HepG2 (cell line): ENCODE measurements around the gene TBC1D20. TPM values are rescaled to one million over a fixed set of nuclear protein-coding genes. Genes with fewer than 3 reads are reported as not detected.

ENCODE experiments used
- BCLAF1 ChIP-seq: fragments of 450-650 bp; IDR thresholded peaks from 2 replicates; pipeline ENCODE4 v1.6.1; 2017; ENCODE audit warnings: mild to moderate bottlenecking
- CCAR2 ChIP-seq: fragments of 200-400 bp; formaldehyde crosslinking; optimal IDR thresholded peaks from 2 replicates; pipeline ENCODE3; 2018; ENCODE audit warnings: low read depth, mild to moderate bottlenecking, low read length, moderate library complexity
- HNF1A ChIP-seq, 2 experiments: sonication (generic) in 1 of 2; formaldehyde crosslinking in 1 of 2; IDR thresholded peaks; 2 replicates each; pipeline versions ENCODE4 v1.4.0 to v1.6.1; 2016 to 2020; ENCODE audit warnings: borderline replicate concordance in 1 of 2, low read depth in 1 of 2, mild to moderate bottlenecking in 1 of 2, missing genetic modification reagents in 1 of 2
- PRDM4 ChIP-seq: sonication (generic); formaldehyde crosslinking; IDR thresholded peaks from 2 replicates; pipeline ENCODE4 v1.9.0; 2021; ENCODE audit warnings: missing genetic modification reagents, borderline replicate concordance
- STAT6 ChIP-seq: sonication (generic); formaldehyde crosslinking; IDR thresholded peaks from 2 replicates; pipeline ENCODE4 v1.4.0; 2020; ENCODE audit warnings: missing genetic modification reagents, mild to moderate bottlenecking, borderline replicate concordance
- ZBTB2 ChIP-seq: sonication (generic); formaldehyde crosslinking; IDR thresholded peaks from 2 replicates; pipeline ENCODE4 v1.8.0; 2022; ENCODE audit warnings: low read depth, missing genetic modification reagents
- ZFP41 ChIP-seq: sonication (generic); formaldehyde crosslinking; IDR thresholded peaks from 2 replicates; pipeline ENCODE4 v1.4.0; 2020; ENCODE audit warnings: mild to moderate bottlenecking, missing genetic modification reagents, borderline replicate concordance
- ZNF17 ChIP-seq: sonication (generic); formaldehyde crosslinking; IDR thresholded peaks from 2 replicates; pipeline ENCODE4 v1.5.0; 2020; ENCODE audit warnings: mild to moderate bottlenecking, missing genetic modification reagents
- ZNF282 ChIP-seq: fragments of 450-650 bp; IDR thresholded peaks from 2 replicates; pipeline ENCODE4 v1.6.1; 2018; ENCODE audit not compliant: partially characterized antibody
- ZNF460 ChIP-seq: sonication (generic); formaldehyde crosslinking; IDR thresholded peaks from 2 replicates; pipeline ENCODE4 v1.5.1; 2020; ENCODE audit warnings: missing genetic modification reagents, mild to moderate bottlenecking, borderline replicate concordance
- ZSCAN25 ChIP-seq: sonication (generic); formaldehyde crosslinking; IDR thresholded peaks from 2 replicates; pipeline ENCODE4 v1.8.0; 2022; ENCODE audit warnings: mild to moderate bottlenecking, missing genetic modification reagents
- polyA plus RNA-seq, 8 experiments: library from polyadenylated mRNA; depleted of rRNA in 3 of 8; stranded (reverse) in 7 of 8; unstranded in 1 of 8; fragments of >200 nt; fragmentation: Illumina TruSeq in 4 of 8; extraction: Trizol in 4 of 8; gene quantifications; 2 replicates each; pipeline versions ENCODE4 v1.2.1 to v1.2.3, GENCODE V29; 2011 to 2016; ENCODE audit warnings: low read depth in 4 of 8, missing spikeins in 1 of 8, mixed read lengths in 1 of 8; ENCODE audit not compliant: insufficient read depth in 1 of 8
- total RNA-seq, 5 experiments: library from RNA; depleted of rRNA; stranded (reverse); fragments of >200 nt; fragmentation: Illumina TruSeq; extraction: Trizol; gene quantifications; 2 replicates each; pipeline ENCODE4 v1.2.3, GENCODE V29; 2016; ENCODE audit warnings: low read depth in 1 of 5
- TF ChIP-seq, protein P1 (sequence below): IDR thresholded peaks from 2 replicates; pipeline ENCODE4 v1.6.1; 2016

The TBC1D20 gene
- total and polyA plus RNA-seq, 2 of the 13 experiments (the other 11 are each of a cell fraction or from before 2014, with no cell fraction given): 36.6 to 47.1 TPM

DNA sequence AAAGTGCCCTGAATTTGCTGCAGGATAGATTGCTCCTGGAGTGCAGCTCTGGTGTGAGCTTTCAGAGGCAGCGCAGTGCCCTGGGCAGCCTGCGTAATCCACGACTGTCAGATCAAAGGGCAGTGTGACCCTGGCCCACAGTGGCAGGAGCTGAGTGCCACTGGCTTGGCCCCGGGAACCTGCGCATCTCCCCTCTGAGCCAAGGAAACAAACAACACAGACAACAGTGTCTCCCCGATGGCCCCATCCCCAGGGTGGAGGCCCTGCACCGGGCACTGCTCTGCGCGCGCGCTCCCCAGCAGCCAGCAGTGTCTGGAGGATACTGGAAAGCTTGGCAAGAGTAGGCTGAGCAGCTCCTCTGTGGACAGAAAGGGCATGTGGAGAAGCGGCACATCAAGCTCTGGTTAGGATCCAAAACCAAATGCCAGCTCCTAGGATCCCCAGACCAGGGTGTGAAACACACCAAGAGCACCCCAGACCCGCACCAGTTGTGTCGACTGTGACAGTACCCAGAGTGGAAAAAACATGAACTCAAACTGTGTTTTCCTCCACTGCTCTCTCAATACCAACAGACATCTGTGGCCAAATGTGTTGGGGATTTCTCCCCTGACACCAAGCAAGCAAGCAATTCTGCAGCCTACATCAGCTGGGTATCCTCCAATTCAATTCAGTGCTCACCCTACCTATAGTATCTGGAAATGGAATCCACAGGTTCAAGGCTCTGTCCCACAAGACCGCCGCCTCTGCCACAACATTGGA lies 27.5 kb downstream of the TBC1D20 start (continued):
- TF ChIP-seq STAT6 (CRISPR knock-in tag): no peak
- TF ChIP-seq ZNF282: no peak
- TF ChIP-seq ZBTB2: no peak
- TF ChIP-seq ZFP41 (CRISPR knock-in tag): no peak
- TF ChIP-seq, protein P1, sequence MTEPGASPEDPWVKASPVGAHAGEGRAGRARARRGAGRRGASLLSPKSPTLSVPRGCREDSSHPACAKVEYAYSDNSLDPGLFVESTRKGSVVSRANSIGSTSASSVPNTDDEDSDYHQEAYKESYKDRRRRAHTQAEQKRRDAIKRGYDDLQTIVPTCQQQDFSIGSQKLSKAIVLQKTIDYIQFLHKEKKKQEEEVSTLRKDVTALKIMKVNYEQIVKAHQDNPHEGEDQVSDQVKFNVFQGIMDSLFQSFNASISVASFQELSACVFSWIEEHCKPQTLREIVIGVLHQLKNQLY (CRISPR knock-in tag): no peak
- no peak for TF ChIP-seq ZNF460 (CRISPR knock-in tag)
- no peak for TF ChIP-seq CCAR2
- no peak for TF ChIP-seq PRDM4 (CRISPR knock-in tag)
- no peak for TF ChIP-seq ZNF17 (CRISPR knock-in tag)
- no peak for TF ChIP-seq BCLAF1
- TF ChIP-seq HNF1A (IDR thresholded peaks at IDR 0.05; ENCODE audit: low read depth): no peak
- no peak for TF ChIP-seq HNF1A (CRISPR knock-in tag; IDR thresholded peaks at IDR 0.05; ENCODE audit: borderline replicate concordance)
- TF ChIP-seq ZSCAN25 (CRISPR knock-in tag): no peak
